Embryonic facial prominence (tissue), 1 donor: ENCODE results near the gene RBM43.

Experiments
- DNase-seq: peaks from one replicate; pipeline ENCODE4 v3.0.0-alpha.2; 2016; ENCODE audit errors: extremely low spot score

RBM43 gene

DNA sequence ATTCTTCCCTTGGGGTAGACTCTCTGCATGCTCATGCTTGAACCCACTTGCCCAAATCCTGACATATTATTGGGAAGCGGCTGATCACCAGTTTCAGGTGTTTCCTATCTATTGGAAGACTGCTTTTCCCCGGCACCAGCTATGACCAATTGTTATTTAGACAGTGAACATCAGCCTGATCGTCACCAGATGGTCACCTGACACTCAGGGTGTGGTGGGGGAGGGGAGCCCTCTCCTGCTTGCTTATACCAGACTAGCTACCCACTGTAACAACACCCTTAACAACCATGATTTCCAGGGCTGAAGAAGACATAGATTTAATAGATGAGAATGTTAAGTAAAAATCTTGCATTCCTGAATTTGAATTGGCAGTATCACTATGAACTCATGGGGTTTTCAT is 44.3 kb downstream of the RBM43 start:
- no peak for DNase-seq

GRCh38 chr2:151207100-151207499 is 54.6 kb downstream of the RBM43 start:
- no peak for DNase-seq

DNA sequence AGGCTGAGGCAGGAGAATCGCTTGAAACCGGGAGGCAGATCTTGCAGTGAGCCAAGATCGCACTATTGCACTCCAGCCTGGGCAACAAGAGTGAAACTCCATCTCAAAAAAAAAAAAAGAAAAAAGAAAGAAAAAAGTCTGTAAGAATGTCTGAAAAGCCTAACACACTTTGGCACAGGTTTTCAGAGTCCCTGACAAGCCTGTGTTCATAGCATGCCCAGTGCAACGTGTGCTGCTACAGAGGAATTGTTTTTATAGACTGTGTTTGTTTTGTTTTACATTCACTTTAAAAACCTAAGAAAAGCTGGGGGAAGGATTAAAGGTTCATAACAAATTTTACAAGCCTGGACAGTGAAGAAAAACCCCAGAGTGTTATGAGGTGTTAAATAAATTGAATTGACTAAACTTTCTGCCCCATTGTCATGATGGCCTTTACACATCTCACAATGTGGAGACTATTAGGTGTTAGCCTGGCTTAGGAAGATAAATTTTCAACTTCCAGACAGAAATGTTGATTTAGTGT is 55.2 kb downstream of the RBM43 start:
- no peak for DNase-seq

DNA sequence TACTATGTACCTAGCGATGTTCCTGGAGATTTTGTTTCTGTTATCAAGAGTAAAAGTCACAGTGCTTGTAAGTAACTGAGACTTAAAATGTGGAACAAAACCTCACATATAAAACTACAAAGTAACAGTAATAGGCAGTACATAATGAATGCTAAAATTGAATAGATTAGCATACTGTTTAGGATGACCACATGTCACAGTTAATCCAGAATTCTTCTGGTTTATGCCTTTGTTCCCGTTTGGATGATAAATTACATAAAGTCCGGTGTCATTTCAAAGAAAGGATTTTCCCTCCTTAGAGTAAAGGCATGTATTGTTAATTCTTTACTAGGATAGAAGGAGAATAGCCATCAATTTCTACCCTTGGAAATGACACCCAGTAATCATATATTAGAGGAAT is 56.1 kb downstream of the RBM43 start:
- DNase-seq: no peak

DNA sequence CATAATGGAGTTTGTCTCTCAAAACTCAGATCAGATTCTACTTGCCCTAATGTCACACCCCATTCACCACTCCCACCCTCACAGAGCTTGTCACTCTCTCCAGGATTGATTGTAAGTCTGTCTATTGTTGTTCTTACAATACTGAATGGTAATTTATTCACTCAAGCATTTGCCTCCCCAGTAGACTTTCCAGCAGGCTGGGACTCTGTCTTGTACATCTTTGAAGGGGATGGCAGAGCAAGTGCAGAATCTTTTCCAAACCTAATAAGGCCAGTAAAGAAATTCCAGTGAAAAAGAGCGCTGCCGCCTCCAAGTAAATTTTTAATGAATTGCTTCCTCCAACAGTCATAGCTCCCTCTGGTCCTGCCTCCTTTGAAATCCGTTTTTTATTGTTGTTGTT is 56.9 kb downstream of the RBM43 start:
- DNase-seq: no peak

DNA sequence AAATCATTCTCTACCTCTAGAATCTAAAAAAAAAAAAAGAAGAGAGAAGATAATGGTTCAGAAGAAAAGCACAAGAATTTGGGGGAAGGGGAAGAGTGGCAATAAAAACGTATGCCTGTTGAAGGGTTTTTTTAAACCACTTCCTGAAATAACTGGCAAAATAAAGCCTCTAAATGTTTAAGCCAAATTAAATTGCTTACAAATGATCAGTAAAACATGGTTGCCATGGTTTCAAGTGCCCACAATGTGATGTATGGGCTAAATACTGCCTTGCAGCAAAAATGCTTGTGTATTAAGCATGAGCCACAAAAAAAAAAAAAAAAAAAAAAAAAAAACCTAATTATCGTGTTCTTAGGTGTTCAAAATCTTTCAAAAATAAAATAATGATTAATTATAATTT is 60.8 kb downstream of the RBM43 start:
- DNase-seq: no peak

GRCh38 chr2:151200277-151200676 is 61.4 kb downstream of the RBM43 start:
- DNase-seq: no peak

DNA sequence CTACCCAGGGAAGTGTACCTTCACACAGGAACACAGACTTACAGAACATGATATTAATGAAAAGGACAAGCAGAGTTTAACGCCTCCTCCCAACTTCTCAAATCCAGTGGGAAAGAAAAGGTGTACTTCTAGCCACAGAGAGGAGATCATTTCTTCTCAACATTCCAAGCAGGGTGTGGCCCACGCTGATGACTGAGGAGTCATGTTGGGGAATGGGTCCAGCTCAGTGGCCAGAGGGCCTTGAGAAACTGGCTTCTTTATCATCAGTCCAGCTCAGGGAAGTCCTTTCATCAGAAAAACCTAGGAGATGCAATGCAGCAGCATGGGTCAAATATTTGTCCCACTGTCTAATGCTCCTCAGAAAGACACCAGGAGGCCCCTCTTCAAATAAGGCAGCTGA is 63.0 kb downstream of the RBM43 start:
- no peak for DNase-seq
